Activated naive CD4-positive, alpha-beta T cell treated with anti-CD3 and anti-CD28 coated beads, Interleukin-2, amount 10 ng/mL, durations not matched to agents 7 days and 5 days (primary cell): ENCODE results near the gene BSN.
"Not testable (repeated sequence)": the region's sequence is repeated elsewhere in the genome, so short reads cannot be mapped to it uniquely, and the experiment has no call there.

ENCODE experiments used
- CTCF ChIA-PET: fragments of 350-600 bp; sonication (Branson Sonifier 250); formaldehyde crosslinking; loops from one replicate; lab custom pipeline; 2021; ENCODE audit warnings: antibody characterized with exemption; lab: Charles Lee
- DNase-seq: peaks from one replicate; pipeline ENCODE4 v3.0.0-alpha.2; 2020
- H3K27ac Mint-ChIP-seq: one replicate; pipeline ENCODE4 v1.8.0; 2021; ENCODE audit warnings: mild to moderate bottlenecking, moderate library complexity, mixed read lengths
- H3K27me3 Mint-ChIP-seq: one replicate; pipeline ENCODE4 v1.8.0; 2021; ENCODE audit warnings: mild to moderate bottlenecking, mixed read lengths
- H3K36me3 Mint-ChIP-seq: one replicate; pipeline ENCODE4 v1.8.0; 2021; ENCODE audit warnings: mixed read lengths
- H3K4me1 Mint-ChIP-seq: one replicate; pipeline ENCODE4 v1.8.0; 2021; ENCODE audit warnings: mixed read lengths
- H3K4me3 Mint-ChIP-seq: one replicate; pipeline ENCODE4 v1.8.0; 2021; ENCODE audit warnings: mild to moderate bottlenecking, moderate library complexity, mixed read lengths
- H3K9me3 Mint-ChIP-seq: one replicate; pipeline ENCODE4 v1.8.0; 2021; ENCODE audit warnings: mixed read lengths

BSN gene

GRCh38 chr3:49556500-49557275 is 2.4 kb downstream of the BSN start:
- no peak overlapping the region for H3K4me3 Mint-ChIP-seq
- CTCF ChIA-PET: interaction anchor here (2.2 kb wide), 1 partner anchor 17 kb away, joined by 11 read pairs; no protein-coding TSS in a partner anchor

GRCh38 chr3:49563040-49563578 is 8.8 kb downstream of the BSN start:
- Mint-ChIP-seq H3K9me3 (no peaks in the 10 kb centered on the region), H3K27ac (no peak overlapping the region), H3K4me3 (no peak overlapping the region), H3K36me3 (no peaks in the 10 kb centered on the region), H3K4me1 (no peaks in the 10 kb centered on the region), H3K27me3 (peaks cover 51% of the 10 kb centered on the region)
- CTCF ChIA-PET: interaction anchor here (0.7 to 1.5 kb wide), 3 partner anchors 15 to 108 kb away, joined by 3 to 7 read pairs (median 4); no protein-coding TSS in a partner anchor
- DNase-seq: no peak

More at GRCh38 chr3:49556500-49557275, 2.4 kb downstream of the BSN start:
- DNase-seq: no peak
- H3K9me3 Mint-ChIP-seq: no peaks in the 10 kb centered on the region
- H3K27ac Mint-ChIP-seq: no peak overlapping the region
- H3K36me3 Mint-ChIP-seq: no peaks in the 10 kb centered on the region
- H3K4me1 Mint-ChIP-seq: peaks cover 22% of the 10 kb centered on the region
- H3K27me3 Mint-ChIP-seq: peaks cover 69% of the 10 kb centered on the region

GRCh38 chr3:49563766-49564165 is 9.5 kb downstream of the BSN start:
- H3K4me1 Mint-ChIP-seq: no peaks in the 10 kb centered on the region
- H3K27ac Mint-ChIP-seq: no peak overlapping the region
- H3K27me3 Mint-ChIP-seq: peaks cover 51% of the 10 kb centered on the region
- CTCF ChIA-PET: interaction anchor here (1.5 kb wide), 1 partner anchor 108 kb away, joined by 7 read pairs; no protein-coding TSS in a partner anchor
- no peak overlapping the region for H3K4me3 Mint-ChIP-seq
- no peaks in the 10 kb centered on the region for H3K36me3 Mint-ChIP-seq
- no peak for DNase-seq
- no peaks in the 10 kb centered on the region for H3K9me3 Mint-ChIP-seq

- Mint-ChIP-seq H3K4me1 (no peaks in the 10 kb centered on the region), H3K27me3 (peaks cover 49% of the 10 kb centered on the region), H3K4me3 (no peak overlapping the region), H3K36me3 (no peaks in the 10 kb centered on the region), H3K9me3 (no peaks in the 10 kb centered on the region), H3K27ac (no peak overlapping the region)
- DNase-seq: no peak
- CTCF ChIA-PET: interaction anchor here (0.6 to 1.5 kb wide), 3 partner anchors 26 to 179 kb away, joined by 3 to 6 read pairs (median 3); no protein-coding TSS in a partner anchor
Observed at GRCh38 chr3:49566312-49566711, 12.0 kb downstream of the BSN start.

GRCh38 chr3:49567406-49567805 is 13.1 kb downstream of the BSN start:
- Mint-ChIP-seq H3K4me1 (no peaks in the 10 kb centered on the region), H3K27me3 (peaks cover 48% of the 10 kb centered on the region), H3K9me3 (no peaks in the 10 kb centered on the region), H3K4me3 (no peak overlapping the region), H3K36me3 (no peaks in the 10 kb centered on the region), H3K27ac (no peak overlapping the region)
- no peak for DNase-seq
- CTCF ChIA-PET: interaction anchor here (1.1 to 1.5 kb wide), 3 partner anchors 28 to 104 kb away, joined by 3 to 6 read pairs (median 5); no protein-coding TSS in a partner anchor

GRCh38 chr3:49568965-49569364 is 14.7 kb downstream of the BSN start:
- Mint-ChIP-seq H3K36me3 (no peaks in the 10 kb centered on the region), H3K4me3 (no peak overlapping the region), H3K27ac (no peak overlapping the region), H3K9me3 (no peaks in the 10 kb centered on the region), H3K4me1 (no peaks in the 10 kb centered on the region), H3K27me3 (peaks cover 36% of the 10 kb centered on the region)
- DNase-seq: no peak
- CTCF ChIA-PET: interaction anchor here (0.7 to 2.2 kb wide), 2 partner anchors 29 to 153 kb away, joined by 3 to 8 read pairs; no protein-coding TSS in a partner anchor

- no peak for DNase-seq
- no peak overlapping the region for H3K4me3 Mint-ChIP-seq
- no peaks in the 10 kb centered on the region for H3K9me3 Mint-ChIP-seq
- no peaks in the 10 kb centered on the region for H3K4me1 Mint-ChIP-seq
- CTCF ChIA-PET: interaction anchor here (0.7 to 2.2 kb wide), 3 partner anchors 30 to 590 kb away, joined by 3 to 8 read pairs (median 3); no protein-coding TSS in a partner anchor
- no peaks in the 10 kb centered on the region for H3K36me3 Mint-ChIP-seq
- no peak overlapping the region for H3K27ac Mint-ChIP-seq
- peaks cover 34% of the 10 kb centered on the region for H3K27me3 Mint-ChIP-seq
Observed at GRCh38 chr3:49570028-49570654, 15.9 kb downstream of the BSN start.

- CTCF ChIA-PET: interaction anchor here (0.8 kb wide), 1 partner anchor 42 kb away, joined by 3 read pairs; no protein-coding TSS in a partner anchor
- H3K9me3 Mint-ChIP-seq: no peaks in the 10 kb centered on the region
- H3K27me3 Mint-ChIP-seq: peaks cover 14% of the 10 kb centered on the region
- H3K36me3 Mint-ChIP-seq: no peaks in the 10 kb centered on the region
- no peak for DNase-seq
- no peak overlapping the region for H3K27ac Mint-ChIP-seq
- peaks cover under 1% of the 10 kb centered on the region for H3K4me1 Mint-ChIP-seq
- no peak overlapping the region for H3K4me3 Mint-ChIP-seq
Observed at GRCh38 chr3:49582177-49582576, 27.9 kb downstream of the BSN start.

- H3K9me3 Mint-ChIP-seq, DNase-seq, H3K27ac Mint-ChIP-seq, H3K4me3 Mint-ChIP-seq, H3K36me3 Mint-ChIP-seq, H3K4me1 Mint-ChIP-seq: not testable (repeated sequence)
- CTCF ChIA-PET: interaction anchor here (1.5 kb wide), 1 partner anchor 45 kb away, joined by 4 read pairs; no protein-coding TSS in a partner anchor
- peaks cover 18% of the 10 kb centered on the region for H3K27me3 Mint-ChIP-seq
Observed at GRCh38 chr3:49585261-49585755, 31.0 kb downstream of the BSN start.

- Mint-ChIP-seq H3K4me1 (peaks cover 8% of the 10 kb centered on the region), H3K4me3 (no peak overlapping the region), H3K9me3 (no peaks in the 10 kb centered on the region), H3K36me3 (no peaks in the 10 kb centered on the region), H3K27me3 (peaks cover 11% of the 10 kb centered on the region), H3K27ac (no peak overlapping the region)
- DNase-seq: no peak
- CTCF ChIA-PET: no interaction called here
Observed at GRCh38 chr3:49591615-49592014, 37.3 kb downstream of the BSN start.

GRCh38 chr3:49593041-49593440 is 38.8 kb downstream of the BSN start:
- DNase-seq: no peak
- H3K36me3 Mint-ChIP-seq: no peaks in the 10 kb centered on the region
- no peak overlapping the region for H3K4me3 Mint-ChIP-seq
- peaks cover 3% of the 10 kb centered on the region for H3K4me1 Mint-ChIP-seq
- no peaks in the 10 kb centered on the region for H3K27me3 Mint-ChIP-seq
- CTCF ChIA-PET: no interaction called here
- no peak overlapping the region for H3K27ac Mint-ChIP-seq
- no peaks in the 10 kb centered on the region for H3K9me3 Mint-ChIP-seq

- no peak for DNase-seq
- CTCF ChIA-PET: interaction anchor here (2.0 kb wide), 1 partner anchor 71 kb away, joined by 9 read pairs; no protein-coding TSS in a partner anchor
- Mint-ChIP-seq H3K4me3 (no peak overlapping the region), H3K9me3 (no peaks in the 10 kb centered on the region), H3K27me3 (no peaks in the 10 kb centered on the region), H3K27ac (no peak overlapping the region), H3K36me3 (no peaks in the 10 kb centered on the region), H3K4me1 (peaks cover 20% of the 10 kb centered on the region)
Observed at GRCh38 chr3:49600781-49601180, 46.5 kb downstream of the BSN start.

- CTCF ChIA-PET: interaction anchor here (0.7 to 2.0 kb wide), 3 partner anchors 54 to 70 kb away, joined by 3 to 9 read pairs (median 3); no protein-coding TSS in a partner anchor
- Mint-ChIP-seq H3K36me3 (no peaks in the 10 kb centered on the region), H3K4me3 (no peak overlapping the region), H3K27me3 (no peaks in the 10 kb centered on the region), H3K4me1 (peaks cover 20% of the 10 kb centered on the region), H3K27ac (no peak overlapping the region), H3K9me3 (no peaks in the 10 kb centered on the region)
- no peak for DNase-seq
Observed at GRCh38 chr3:49601358-49602048, 47.2 kb downstream of the BSN start.
